SU-DHL-6 (cell line): ENCODE results near the gene PPFIA2.

Source experiments
- H2AFZ ChIP-seq: fragments of 200-600 bp; sonication (generic); 2 replicates; pipeline ENCODE4 v1.6.1; 2014; ENCODE audit warnings: low read depth, mild to moderate bottlenecking, moderate library complexity, mixed read lengths, antibody characterized with exemption, low read length; ENCODE audit not compliant: severe bottlenecking
- H3F3A ChIP-seq: fragments of 200-600 bp; shearing (Covaris generic); 2 replicates; pipeline ENCODE4 v1.6.0; 2016; ENCODE audit warnings: antibody characterized with exemption, mild to moderate bottlenecking; ENCODE audit not compliant: insufficient read depth
- H3K27ac ChIP-seq: fragments of 200-600 bp; sonication (generic); 2 replicates; pipeline ENCODE4 v1.5.1; 2016; ENCODE audit warnings: low read depth, mild to moderate bottlenecking, low read length, moderate library complexity, mixed read lengths
- H3K27me3 ChIP-seq: fragments of 200-600 bp; sonication (generic), shearing (Covaris generic); 2 replicates; pipeline ENCODE4 v1.6.0; 2014; ENCODE audit warnings: mild to moderate bottlenecking, low read length
- H3K36me3 ChIP-seq: fragments of 200-600 bp; sonication (generic); 2 replicates; pipeline ENCODE4 v1.6.1; 2014; ENCODE audit warnings: mild to moderate bottlenecking, low read length, mixed read lengths
- H3K4me2 ChIP-seq: fragments of 300-600, 200-600 bp; shearing (Covaris generic), sonication (generic); 2 replicates; pipeline ENCODE4 v1.6.0; 2014; ENCODE audit warnings: low read length, low read depth, mild to moderate bottlenecking; ENCODE audit not compliant: poor library complexity, severe bottlenecking
- H3K4me3 ChIP-seq: fragments of 200-600 bp; sonication (generic); 2 replicates; pipeline ENCODE4 v1.5.1; 2014; ENCODE audit warnings: antibody characterized with exemption, low read length, mild to moderate bottlenecking, mixed read lengths; ENCODE audit not compliant: insufficient read depth, poor library complexity, severe bottlenecking
- H3K79me2 ChIP-seq: fragments of 200-600 bp; sonication (generic); 2 replicates; pipeline ENCODE4 v1.6.1; 2014; ENCODE audit warnings: mild to moderate bottlenecking, low read length, moderate library complexity; ENCODE audit not compliant: insufficient read depth
- H3K9ac ChIP-seq: fragments of 200-600 bp; sonication (generic); 2 replicates; pipeline ENCODE4 v1.7.0; 2014; ENCODE audit warnings: mild to moderate bottlenecking, low read length
- H3K9me2 ChIP-seq: fragments of 200-600 bp; sonication (generic); replicated peaks from 2 replicates; pipeline ENCODE4 v1.6.1; 2014; ENCODE audit warnings: low read length; ENCODE audit not compliant: insufficient read depth
- H3K9me3 ChIP-seq: fragments of 200-600 bp; sonication (generic); 2 replicates; pipeline ENCODE4 v1.6.1; 2014; ENCODE audit warnings: low read length, mixed read lengths; ENCODE audit not compliant: insufficient read depth
- H4K20me1 ChIP-seq: fragments of 200-600 bp; sonication (generic); 2 replicates; pipeline ENCODE4 v1.6.1; 2014; ENCODE audit warnings: low read depth, mild to moderate bottlenecking, antibody characterized with exemption, low read length, moderate library complexity, mixed read lengths
- EZH2phosphoT487 ChIP-seq: fragments of 200-600 bp; sonication (generic), shearing (Covaris generic); conservative IDR thresholded peaks from 2 replicates; pipeline ENCODE4 v1.6.1; 2018; ENCODE audit warnings: mild to moderate bottlenecking, antibody characterized with exemption, low read length, moderate library complexity, mixed read lengths
- TF ChIP-seq, protein P1 (sequence below): fragments of 200-600 bp; sonication (generic); IDR thresholded peaks from one replicate; pipeline ENCODE4 v1.5.1; 2017; ENCODE audit warnings: antibody characterized with exemption, mild to moderate bottlenecking, low read length, moderate library complexity; ENCODE audit not compliant: insufficient read depth, poor library complexity, severe bottlenecking

The PPFIA2 gene

DNA sequence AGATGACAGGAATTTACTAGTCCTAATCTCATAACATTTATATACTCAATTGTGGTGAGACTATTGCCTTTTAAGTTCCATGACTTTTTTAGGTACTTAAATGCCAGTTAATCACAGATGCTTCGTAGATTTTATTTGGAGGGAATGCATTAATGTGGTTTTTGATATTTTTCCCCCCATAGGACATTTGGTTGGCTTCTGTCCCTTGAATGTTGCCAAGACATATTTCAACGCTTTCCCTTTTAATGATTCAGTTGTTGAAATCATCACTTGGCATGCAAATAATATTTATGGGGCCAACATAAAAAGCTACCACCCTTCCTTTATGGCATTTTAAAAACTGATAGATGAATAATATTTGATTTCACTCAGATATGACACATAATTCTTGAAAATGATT, 509.2 kb downstream of the PPFIA2 start:
- H3K27me3 ChIP-seq: no peaks in the 10 kb centered on the region; the same call in 1 of the 2 replicates
- H3K9me2 ChIP-seq: no peaks in the 10 kb centered on the region

DNA sequence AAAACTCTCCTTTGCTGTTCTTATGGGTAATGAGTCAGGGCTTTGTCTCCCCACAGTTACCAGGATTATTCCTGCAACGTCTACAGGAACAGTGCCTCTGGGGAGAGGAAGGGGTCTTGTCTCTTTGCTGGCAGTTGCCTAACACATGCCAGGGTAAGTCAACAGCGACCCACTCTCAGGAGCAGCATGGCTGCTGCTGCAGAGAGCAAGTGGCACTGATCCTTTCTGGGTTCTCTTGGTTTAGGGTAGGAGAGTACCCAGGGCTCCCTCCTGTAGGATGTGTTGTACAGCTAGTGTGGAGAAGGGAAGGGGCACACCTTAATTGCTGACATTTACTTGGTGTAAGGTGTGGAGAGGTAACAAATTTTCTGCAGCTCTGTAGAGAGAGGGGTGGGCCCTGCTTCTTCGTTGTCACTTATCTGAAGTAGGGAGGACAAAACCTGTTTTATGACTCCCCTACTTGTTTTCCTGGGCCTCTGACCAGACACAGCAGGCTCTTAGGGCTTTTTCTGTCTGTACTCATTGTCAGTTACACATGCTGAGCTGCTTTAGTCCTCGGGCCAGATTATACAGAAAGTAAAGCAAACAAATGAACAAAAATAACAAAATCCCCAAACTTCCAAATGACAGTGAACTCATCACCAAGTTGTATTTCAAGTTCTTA, 513.1 kb downstream of the PPFIA2 start:
- no peak overlapping the region for H3K9ac ChIP-seq
- H3K27ac ChIP-seq: no peak overlapping the region
- no peaks in the 10 kb centered on the region; the same call in 1 of the 2 replicates for H3K27me3 ChIP-seq
- no peak overlapping the region for H2AFZ ChIP-seq
- H3K4me2 ChIP-seq: no peak overlapping the region
- no peaks in the 10 kb centered on the region for H3K9me3 ChIP-seq
- TF ChIP-seq, protein P1, sequence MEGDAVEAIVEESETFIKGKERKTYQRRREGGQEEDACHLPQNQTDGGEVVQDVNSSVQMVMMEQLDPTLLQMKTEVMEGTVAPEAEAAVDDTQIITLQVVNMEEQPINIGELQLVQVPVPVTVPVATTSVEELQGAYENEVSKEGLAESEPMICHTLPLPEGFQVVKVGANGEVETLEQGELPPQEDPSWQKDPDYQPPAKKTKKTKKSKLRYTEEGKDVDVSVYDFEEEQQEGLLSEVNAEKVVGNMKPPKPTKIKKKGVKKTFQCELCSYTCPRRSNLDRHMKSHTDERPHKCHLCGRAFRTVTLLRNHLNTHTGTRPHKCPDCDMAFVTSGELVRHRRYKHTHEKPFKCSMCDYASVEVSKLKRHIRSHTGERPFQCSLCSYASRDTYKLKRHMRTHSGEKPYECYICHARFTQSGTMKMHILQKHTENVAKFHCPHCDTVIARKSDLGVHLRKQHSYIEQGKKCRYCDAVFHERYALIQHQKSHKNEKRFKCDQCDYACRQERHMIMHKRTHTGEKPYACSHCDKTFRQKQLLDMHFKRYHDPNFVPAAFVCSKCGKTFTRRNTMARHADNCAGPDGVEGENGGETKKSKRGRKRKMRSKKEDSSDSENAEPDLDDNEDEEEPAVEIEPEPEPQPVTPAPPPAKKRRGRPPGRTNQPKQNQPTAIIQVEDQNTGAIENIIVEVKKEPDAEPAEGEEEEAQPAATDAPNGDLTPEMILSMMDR: no peak
- TF ChIP-seq EZH2phosphoT487: no peak
- no peaks in the 10 kb centered on the region for H4K20me1 ChIP-seq
- no peaks in the 10 kb centered on the region for H3K36me3 ChIP-seq
- H3F3A ChIP-seq: no peaks in the 10 kb centered on the region
- no peaks in the 10 kb centered on the region for H3K79me2 ChIP-seq
- no peaks in the 10 kb centered on the region for H3K9me2 ChIP-seq
- H3K4me3 ChIP-seq: no peak overlapping the region

More for the DNA sequence above, 509.2 kb downstream of the PPFIA2 start:
- no peak overlapping the region for H3K4me3 ChIP-seq
- no peaks in the 10 kb centered on the region for H3K79me2 ChIP-seq
- TF ChIP-seq, protein P1: no peak
- no peak for TF ChIP-seq EZH2phosphoT487
- no peaks in the 10 kb centered on the region for H4K20me1 ChIP-seq
- no peaks in the 10 kb centered on the region for H3F3A ChIP-seq
- no peak overlapping the region for H3K9ac ChIP-seq
- H3K27ac ChIP-seq: no peak overlapping the region
- no peak overlapping the region for H2AFZ ChIP-seq
- no peaks in the 10 kb centered on the region for H3K9me3 ChIP-seq
- no peaks in the 10 kb centered on the region for H3K36me3 ChIP-seq
- no peak overlapping the region for H3K4me2 ChIP-seq

DNA sequence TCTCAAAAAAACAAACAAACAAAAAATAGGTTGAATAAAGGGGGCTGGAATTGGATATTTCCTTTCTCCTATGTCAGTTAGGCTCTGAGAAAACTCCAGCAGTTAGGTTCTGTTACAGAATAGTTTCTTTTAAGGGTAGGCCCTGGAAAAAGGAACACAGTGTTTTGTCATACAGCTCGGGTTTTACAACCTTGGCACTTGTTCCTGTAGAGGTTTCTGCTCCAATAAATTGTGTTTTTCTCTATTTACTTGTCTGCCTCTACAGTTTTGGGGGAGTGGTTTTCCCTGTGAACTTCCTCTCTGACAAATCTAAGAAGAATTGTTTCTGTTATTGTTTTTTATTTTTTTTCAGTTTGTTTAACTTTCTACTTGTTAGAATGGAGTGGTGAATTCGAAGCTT, 513.7 kb downstream of the PPFIA2 start:
- H3K9ac ChIP-seq: no peak overlapping the region
- H4K20me1 ChIP-seq: no peaks in the 10 kb centered on the region
- H2AFZ ChIP-seq: no peak overlapping the region
- no peak overlapping the region for H3K4me2 ChIP-seq
- no peak for TF ChIP-seq EZH2phosphoT487
- TF ChIP-seq, protein P1: no peak
- H3K9me3 ChIP-seq: no peaks in the 10 kb centered on the region
- no peaks in the 10 kb centered on the region for H3K79me2 ChIP-seq
- no peak overlapping the region for H3K27ac ChIP-seq
- H3K27me3 ChIP-seq: no peaks in the 10 kb centered on the region; the same call in 1 of the 2 replicates
- H3K4me3 ChIP-seq: no peak overlapping the region
- no peaks in the 10 kb centered on the region for H3K36me3 ChIP-seq
- H3K9me2 ChIP-seq: no peaks in the 10 kb centered on the region
- H3F3A ChIP-seq: no peaks in the 10 kb centered on the region
